ENCODE data around the gene SLC39A3. TPM values are rescaled to one million over a fixed set of nuclear protein-coding genes. Genes with fewer than 3 reads are reported as not detected.

Gene SLC39A3
- total RNA-seq, 1 experiment from 2014 or later: 46.6 TPM

- Histone ChIP-seq H3K27me3 (ENCODE audit: control insufficient read depth, insufficient read depth, low read length) (no peaks in the 10 kb centered on the region), H3K36me3 (ENCODE audit: control insufficient read depth, insufficient read depth, low read length) (no peaks in the 10 kb centered on the region), H3K9me3 (ENCODE audit: control insufficient read depth, insufficient read depth, low read depth, low read length) (no peaks in the 10 kb centered on the region), H3K27ac (ENCODE audit: low read length) (no peak overlapping the region), H3K4me1 (ENCODE audit: control insufficient read depth, insufficient read depth, low read length) (no peaks in the 10 kb centered on the region; the same call in 1 of the 2 replicates), H3K4me3 (ENCODE audit: low read depth in 2 of 2, low read length in 2 of 2) (no peak overlapping the region)
- POLR2A ChIA-PET: no interaction called here
- CTCF ChIA-PET: interaction anchor here (0.7 kb wide), 1 partner anchor 188 kb away, joined by 9 read pairs; no protein-coding TSS in a partner anchor
- intact Hi-C loops (cut with micrococcal nuclease; ENCODE audit: unreplicated experiment) (no loop called here), in situ Hi-C loops (cut with HindIII; ENCODE audit: low pct_unique_long_range_greater_than_20kb, low sequenced_read_pairs) (no loop called here)
- DNase-seq (ENCODE audit: low read depth, low spot score): no peak
- TF ChIP-seq, protein P1, sequence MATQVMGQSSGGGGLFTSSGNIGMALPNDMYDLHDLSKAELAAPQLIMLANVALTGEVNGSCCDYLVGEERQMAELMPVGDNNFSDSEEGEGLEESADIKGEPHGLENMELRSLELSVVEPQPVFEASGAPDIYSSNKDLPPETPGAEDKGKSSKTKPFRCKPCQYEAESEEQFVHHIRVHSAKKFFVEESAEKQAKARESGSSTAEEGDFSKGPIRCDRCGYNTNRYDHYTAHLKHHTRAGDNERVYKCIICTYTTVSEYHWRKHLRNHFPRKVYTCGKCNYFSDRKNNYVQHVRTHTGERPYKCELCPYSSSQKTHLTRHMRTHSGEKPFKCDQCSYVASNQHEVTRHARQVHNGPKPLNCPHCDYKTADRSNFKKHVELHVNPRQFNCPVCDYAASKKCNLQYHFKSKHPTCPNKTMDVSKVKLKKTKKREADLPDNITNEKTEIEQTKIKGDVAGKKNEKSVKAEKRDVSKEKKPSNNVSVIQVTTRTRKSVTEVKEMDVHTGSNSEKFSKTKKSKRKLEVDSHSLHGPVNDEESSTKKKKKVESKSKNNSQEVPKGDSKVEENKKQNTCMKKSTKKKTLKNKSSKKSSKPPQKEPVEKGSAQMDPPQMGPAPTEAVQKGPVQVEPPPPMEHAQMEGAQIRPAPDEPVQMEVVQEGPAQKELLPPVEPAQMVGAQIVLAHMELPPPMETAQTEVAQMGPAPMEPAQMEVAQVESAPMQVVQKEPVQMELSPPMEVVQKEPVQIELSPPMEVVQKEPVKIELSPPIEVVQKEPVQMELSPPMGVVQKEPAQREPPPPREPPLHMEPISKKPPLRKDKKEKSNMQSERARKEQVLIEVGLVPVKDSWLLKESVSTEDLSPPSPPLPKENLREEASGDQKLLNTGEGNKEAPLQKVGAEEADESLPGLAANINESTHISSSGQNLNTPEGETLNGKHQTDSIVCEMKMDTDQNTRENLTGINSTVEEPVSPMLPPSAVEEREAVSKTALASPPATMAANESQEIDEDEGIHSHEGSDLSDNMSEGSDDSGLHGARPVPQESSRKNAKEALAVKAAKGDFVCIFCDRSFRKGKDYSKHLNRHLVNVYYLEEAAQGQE (IDR thresholded peaks at IDR 0.05; ENCODE audit: insufficient read depth in 1 of 2, low read depth in 2 of 2, low read length in 1 of 2): no peak
- TF ChIP-seq CTCF (IDR thresholded peaks at IDR 0.05): no peak
- no peak for TF ChIP-seq SIN3A (IDR thresholded peaks at IDR 0.05; ENCODE audit: borderline replicate concordance, insufficient read depth, low read depth, low read length)
- no peak for TF ChIP-seq TCF7L2 (IDR thresholded peaks at IDR 0.05; ENCODE audit: low read depth, low read length)
- no peak for TF ChIP-seq POLR2AphosphoS5 (IDR thresholded peaks at IDR 0.05; ENCODE audit: low read depth, low read length)
- ATAC-seq: no peak
- BruUV-seq (replicated peaks): no TSS peak
These were observed 9.6 kb downstream of the SLC39A3 start for GRCh38 chr19:2729943-2730818.

- BruUV-seq (replicated peaks): no TSS peak
- no peak for ATAC-seq
- CTCF ChIA-PET: no interaction called here
- TF ChIP-seq, protein P1 (IDR thresholded peaks at IDR 0.05; ENCODE audit: insufficient read depth in 1 of 2, low read depth in 2 of 2, low read length in 1 of 2): no peak
- no peak for TF ChIP-seq CTCF (IDR thresholded peaks at IDR 0.05)
- no peak for TF ChIP-seq POLR2AphosphoS5 (IDR thresholded peaks at IDR 0.05; ENCODE audit: low read depth, low read length)
- no peak for TF ChIP-seq TCF7L2 (IDR thresholded peaks at IDR 0.05; ENCODE audit: low read depth, low read length)
- TF ChIP-seq SIN3A (IDR thresholded peaks at IDR 0.05; ENCODE audit: borderline replicate concordance, insufficient read depth, low read depth, low read length): no peak
- POLR2A ChIA-PET: no interaction called here
- no peak overlapping the region for H3K27ac ChIP-seq (ENCODE audit: low read length)
- intact Hi-C loops (cut with micrococcal nuclease; ENCODE audit: unreplicated experiment) (no loop called here), in situ Hi-C loops (cut with HindIII; ENCODE audit: low pct_unique_long_range_greater_than_20kb, low sequenced_read_pairs) (no loop called here)
- no peaks in the 10 kb centered on the region for H3K36me3 ChIP-seq (ENCODE audit: control insufficient read depth, insufficient read depth, low read length)
- no peaks in the 10 kb centered on the region for H3K27me3 ChIP-seq (ENCODE audit: control insufficient read depth, insufficient read depth, low read length)
- H3K4me1 ChIP-seq (ENCODE audit: control insufficient read depth, insufficient read depth, low read length): peaks cover 3% of the 10 kb centered on the region
- no peaks in the 10 kb centered on the region for H3K9me3 ChIP-seq (ENCODE audit: control insufficient read depth, insufficient read depth, low read depth, low read length)
- H3K4me3 ChIP-seq (ENCODE audit: low read depth in 2 of 2, low read length in 2 of 2): no peak overlapping the region
- DNase-seq (ENCODE audit: low read depth, low spot score): no peak
These were observed 10.9 kb downstream of the SLC39A3 start for GRCh38 chr19:2728783-2729387.
